SW480 (cell line): Measurements from ENCODE around the gene RASSF10.
A peak's percentile ranks its signal among the peaks of the same experiment; 100 is the strongest.

Experiments used
- DNase-seq: peaks from one replicate; pipeline ENCODE4 v3.0.0-alpha.2; 2016; ENCODE audit warnings: low spot score

The RASSF10 gene

GRCh38 chr11:12994476-12994875 is 14.6 kb upstream of the RASSF10 start:
- no peak for DNase-seq

DNA sequence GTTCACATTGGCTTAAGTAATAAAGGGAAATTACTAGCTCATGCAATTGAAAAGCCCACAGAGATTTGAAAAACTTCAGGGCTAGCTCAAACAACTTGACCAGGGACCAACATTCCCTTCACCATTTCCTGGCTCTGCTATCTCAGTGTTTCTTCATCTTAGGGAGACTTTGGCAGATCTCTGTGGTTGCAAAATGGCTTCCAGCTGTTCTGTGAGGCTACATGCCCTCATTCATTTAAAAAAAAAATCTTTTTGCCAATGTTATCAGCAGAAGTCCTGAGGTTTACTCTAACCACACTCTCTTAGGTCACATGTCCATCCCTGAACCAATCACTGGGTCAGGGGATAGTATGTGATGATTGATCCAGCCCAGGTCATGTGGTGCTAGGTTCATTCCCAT is 13.9 kb upstream of the RASSF10 start:
- DNase-seq = no peak

DNA sequence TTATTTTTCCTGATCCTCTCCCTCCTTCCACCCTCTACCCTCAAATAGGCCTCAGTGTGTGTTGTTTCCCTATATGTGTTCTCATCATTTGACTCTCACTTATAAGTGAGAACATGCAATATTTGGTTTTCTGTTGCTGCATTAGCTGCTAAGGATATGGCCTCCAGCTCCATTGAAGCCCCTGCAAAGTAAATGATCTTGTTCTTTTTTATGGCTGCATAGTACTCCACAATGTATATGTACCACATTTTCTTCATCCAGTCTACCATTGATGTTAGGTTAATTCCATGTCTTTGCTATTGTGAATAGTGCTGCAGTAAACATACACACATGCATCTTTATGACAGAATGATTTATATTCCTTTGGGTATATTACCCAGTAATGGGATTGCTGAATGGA is 13.3 kb upstream of the RASSF10 start:
- no peak for DNase-seq

GRCh38 chr11:12997168-12997567 is 11.9 kb upstream of the RASSF10 start:
- no peak for DNase-seq

DNA sequence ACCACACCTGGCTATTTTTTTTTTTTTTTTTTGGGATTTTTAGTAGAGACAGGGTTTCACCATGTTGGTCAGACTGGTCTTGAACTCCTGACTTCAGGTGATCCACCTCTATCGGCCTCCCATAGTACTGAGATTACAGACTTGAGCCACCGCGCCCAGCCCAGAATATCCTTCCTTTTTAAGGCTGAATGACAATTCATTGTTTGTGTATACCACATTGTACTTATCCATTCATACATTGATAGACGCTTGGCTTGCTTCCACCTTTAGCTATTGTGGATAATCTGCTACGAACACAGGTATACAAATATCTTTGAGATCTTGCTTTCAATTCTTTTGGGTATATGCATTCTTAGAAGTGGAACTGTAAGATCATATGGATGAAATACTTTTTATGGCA is 10.8 kb upstream of the RASSF10 start:
- DNase-seq = no peak

GRCh38 chr11:12999597-12999996 is 9.5 kb upstream of the RASSF10 start:
- DNase-seq = no peak

GRCh38 chr11:13000116-13000515 is 9.0 kb upstream of the RASSF10 start:
- DNase-seq = no peak

- DNase-seq = no peak
Measured at GRCh38 chr11:13000721-13001120, 8.4 kb upstream of the RASSF10 start.

- DNase-seq = no peak
Measured at GRCh38 chr11:13003736-13004493, 5.2 kb upstream of the RASSF10 start.

GRCh38 chr11:13007182-13008060 is 1.7 kb upstream of the RASSF10 start:
- no peak for DNase-seq

GRCh38 chr11:13008061-13008435 is 1.1 kb upstream of the RASSF10 start:
- DNase-seq = no peak

DNA sequence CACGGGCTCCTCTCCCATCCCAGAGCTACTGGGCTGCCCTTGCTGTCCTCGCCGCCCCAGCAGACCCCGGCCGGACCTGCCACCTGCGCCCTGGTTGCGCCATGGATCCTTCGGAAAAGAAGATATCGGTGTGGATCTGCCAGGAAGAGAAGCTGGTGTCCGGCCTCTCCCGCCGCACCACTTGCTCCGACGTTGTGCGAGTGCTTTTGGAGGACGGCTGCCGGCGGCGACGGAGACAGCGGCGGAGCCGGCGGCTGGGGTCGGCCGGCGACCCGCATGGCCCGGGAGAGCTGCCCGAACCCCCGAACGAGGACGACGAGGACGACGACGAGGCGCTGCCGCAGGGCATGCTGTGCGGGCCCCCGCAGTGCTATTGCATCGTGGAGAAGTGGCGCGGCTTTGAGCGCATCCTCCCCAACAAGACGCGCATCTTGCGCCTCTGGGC is 382 bp downstream of the RASSF10 start:
- DNase-seq = no peak

DNA sequence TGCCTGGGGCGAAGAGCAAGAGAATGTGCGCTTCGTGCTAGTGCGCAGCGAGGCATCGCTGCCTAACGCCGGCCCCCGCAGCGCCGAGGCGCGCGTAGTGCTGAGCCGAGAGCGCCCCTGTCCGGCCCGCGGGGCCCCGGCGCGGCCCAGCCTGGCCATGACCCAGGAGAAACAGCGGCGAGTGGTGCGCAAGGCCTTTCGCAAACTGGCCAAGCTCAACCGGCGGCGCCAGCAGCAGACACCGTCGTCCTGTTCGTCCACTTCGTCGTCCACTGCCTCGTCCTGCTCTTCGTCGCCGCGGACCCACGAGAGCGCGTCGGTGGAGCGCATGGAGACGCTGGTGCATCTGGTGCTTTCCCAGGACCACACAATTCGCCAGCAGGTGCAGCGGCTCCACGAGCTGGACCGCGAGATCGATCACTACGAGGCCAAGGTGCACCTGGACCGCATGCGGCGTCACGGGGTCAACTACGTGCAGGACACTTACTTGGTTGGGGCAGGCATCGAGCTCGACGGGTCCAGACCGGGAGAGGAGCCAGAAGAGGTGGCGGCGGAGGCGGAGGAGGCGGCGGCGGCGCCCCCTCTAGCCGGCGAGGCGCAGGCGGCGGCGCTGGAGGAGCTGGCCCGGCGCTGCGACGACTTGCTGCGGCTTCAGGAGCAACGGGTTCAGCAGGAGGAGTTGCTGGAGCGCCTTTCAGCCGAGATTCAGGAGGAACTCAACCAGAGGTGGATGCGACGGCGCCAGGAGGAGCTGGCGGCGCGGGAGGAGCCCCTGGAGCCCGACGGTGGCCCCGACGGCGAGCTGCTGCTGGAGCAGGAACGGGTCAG is 1.0 kb downstream of the RASSF10 start:
- DNase-seq = no peak

- DNase-seq = no peak
Measured at GRCh38 chr11:13010749-13011465, 1.8 kb downstream of the RASSF10 start.

- DNase-seq = no peak
Measured at GRCh38 chr11:13011466-13012055, 2.4 kb downstream of the RASSF10 start.

DNA sequence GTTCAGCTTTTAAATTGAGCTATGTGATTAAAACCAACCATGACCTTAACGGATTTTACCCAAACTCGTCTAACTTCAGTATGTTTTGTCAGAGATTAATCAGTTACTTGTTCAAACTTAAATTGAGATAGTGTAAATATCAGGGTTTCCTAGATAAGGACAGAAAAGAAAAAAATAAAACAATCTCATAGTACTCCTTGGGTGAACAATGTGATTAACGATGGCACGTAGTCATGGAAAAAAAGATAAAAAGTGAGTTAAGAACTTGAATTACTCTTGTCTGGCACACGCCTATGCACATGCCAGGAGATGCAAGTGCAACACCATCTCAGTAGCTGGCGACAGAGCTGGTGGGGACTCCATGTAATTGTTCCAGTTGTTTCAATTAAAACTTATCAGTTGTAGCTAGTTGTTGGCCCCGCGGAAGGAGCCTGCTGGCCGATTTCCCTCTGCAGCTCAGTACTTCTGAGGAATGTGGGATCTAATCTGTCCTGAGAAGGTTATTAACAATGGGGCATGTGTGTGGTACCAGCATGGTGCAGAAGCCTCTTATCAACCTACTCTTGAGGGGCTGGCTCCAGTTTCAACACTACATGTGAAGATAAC is 3.0 kb downstream of the RASSF10 start:
- no peak for DNase-seq

DNA sequence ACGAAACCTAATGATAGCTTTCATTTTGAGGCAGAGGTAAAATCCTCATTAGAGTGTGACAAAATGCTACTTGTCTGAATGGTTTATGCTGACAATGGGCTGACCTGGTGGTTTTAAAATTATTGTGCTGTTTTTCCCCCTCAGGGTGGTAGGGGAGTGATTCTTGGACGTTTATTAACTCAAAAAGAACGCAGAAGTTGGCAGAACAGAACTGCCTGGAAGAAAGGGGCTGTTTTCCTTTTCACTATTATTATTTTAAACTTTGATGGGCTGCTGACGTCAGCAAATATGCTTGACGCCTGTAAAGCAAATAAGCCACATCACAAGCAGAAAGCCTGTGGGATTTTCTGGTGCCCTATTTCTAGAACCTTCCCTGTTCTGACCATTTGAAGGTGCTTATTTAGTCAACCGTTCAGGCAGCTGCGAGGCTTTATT is 4.0 kb downstream of the RASSF10 start:
- no peak for DNase-seq

GRCh38 chr11:13015753-13016152 is 6.6 kb downstream of the RASSF10 start:
- no peak for DNase-seq

DNA sequence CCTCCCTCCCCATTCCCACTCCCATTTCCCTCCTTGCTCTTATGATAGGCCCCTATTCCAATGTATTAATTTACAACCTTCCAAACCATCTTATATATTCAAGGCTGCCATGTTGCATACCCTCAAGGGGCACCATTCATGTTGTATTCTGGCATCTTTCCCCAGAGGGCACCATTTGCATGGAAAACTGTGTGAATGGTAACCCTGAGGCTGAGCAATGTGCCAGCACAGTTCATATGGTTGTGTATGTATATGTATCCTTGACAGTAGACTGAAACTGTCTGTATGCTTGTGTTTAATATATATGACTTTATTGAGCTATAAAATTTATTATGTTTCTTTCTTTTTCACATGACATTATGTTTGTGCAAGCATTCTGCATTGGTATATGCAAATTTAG is 7.3 kb downstream of the RASSF10 start:
- DNase-seq = peak; percentile 46

DNA sequence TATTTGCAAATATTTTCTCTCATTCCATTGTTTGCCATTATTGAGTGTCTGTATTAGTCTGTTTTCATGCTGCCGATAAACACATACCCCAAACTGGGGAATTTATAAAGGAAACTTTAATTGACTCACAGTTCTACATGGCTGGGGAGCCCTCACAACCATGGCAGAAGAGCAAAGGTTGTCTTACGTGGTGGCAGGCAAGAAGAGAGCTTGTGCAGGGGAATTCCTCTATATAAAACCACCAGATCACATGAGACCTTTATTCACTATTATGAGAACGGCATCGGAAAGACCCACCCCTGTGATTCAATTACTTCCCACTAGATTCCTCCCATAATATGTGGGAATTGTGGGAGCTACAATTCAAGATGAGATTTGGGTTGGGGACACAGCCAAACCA is 10.2 kb downstream of the RASSF10 start:
- no peak for DNase-seq

DNA sequence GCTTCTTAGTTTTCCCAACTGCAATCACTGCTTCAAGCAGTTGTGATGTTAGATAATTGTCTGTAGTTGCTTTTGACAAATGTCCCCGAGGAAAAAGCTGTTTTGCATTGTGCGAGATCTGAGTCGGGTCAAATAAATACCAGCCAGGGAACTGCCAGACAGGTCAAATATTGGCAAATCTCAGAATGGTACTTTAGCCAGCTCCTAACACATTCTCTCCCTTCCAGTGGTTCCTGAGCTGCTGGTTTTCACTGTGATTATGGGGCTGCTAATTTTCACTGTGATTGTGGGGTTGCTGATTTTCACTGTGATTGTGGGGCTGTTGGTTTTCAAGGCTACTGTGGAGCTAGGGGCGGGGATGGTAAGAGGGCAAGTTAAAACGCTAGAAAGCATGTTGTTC is 14.3 kb downstream of the RASSF10 start:
- no peak for DNase-seq
